Skin of body (tissue), 2 donors: ENCODE measurements around the gene PSMB2. TPM values are rescaled to one million over a fixed set of nuclear protein-coding genes. Genes with fewer than 3 reads are reported as not detected.

ENCODE experiments used
- DNase-seq: peaks from one replicate; lab custom pipeline; 2025; lab: John Stamatoyannopoulos, UW
- total RNA-seq: library from RNA; depleted of rRNA; stranded (reverse); fragments of >200 nt; gene quantifications from one replicate; pipeline ENCODE4 v1.2.3, GENCODE V29; 2014

PSMB2 gene
- total RNA-seq, 1 donor from 2014 or later, result 15.1 TPM

GRCh38 chr1:35642471-35642955 is 1.2 kb upstream of the PSMB2 start:
- DNase-seq, result no peak

GRCh38 chr1:35640380-35641232 is 720 bp downstream of the PSMB2 start:
- no peak for DNase-seq

- DNase-seq, result no peak
These were observed 3.9 kb downstream of the PSMB2 start for GRCh38 chr1:35637401-35637809.

- DNase-seq, result no peak
These were observed 7.8 kb downstream of the PSMB2 start for GRCh38 chr1:35633547-35633946.

DNA sequence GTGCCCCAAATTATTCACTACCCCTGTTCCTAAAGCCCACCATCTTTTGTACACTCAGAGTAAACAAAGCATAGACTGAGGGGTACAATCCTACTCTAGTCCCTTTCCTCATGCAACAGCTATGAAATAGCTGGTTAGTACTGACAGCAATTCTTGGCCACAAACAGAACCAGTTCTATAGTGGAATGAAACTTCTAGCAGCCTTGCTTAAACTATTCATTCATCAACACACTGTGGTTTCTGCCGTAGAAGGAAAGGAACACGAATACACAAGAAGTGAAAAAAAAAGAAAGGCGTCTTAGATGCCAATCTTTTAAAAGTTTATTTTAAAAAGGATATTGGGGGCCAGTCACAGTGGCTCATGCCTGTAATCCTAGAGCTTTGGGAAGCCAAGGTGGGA is 9.9 kb downstream of the PSMB2 start:
- DNase-seq, result no peak

DNA sequence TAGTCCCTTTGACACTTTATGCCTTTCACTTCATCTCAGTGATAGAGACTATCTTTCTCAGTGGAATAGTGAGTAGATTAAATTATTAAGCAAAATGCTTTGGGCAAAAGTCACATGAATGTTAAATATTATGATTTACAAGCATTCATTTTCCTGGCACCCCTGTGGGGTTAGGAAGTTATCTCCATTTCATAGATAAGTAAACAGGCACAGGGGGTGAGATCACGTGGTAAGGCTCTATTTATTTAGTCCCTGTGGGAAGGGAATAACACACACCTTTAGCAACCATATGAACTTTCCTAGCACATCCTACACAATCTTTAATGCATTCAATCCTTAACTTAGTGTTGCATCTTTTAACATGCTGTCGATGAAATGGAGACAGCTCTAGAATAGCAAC is 12.3 kb downstream of the PSMB2 start:
- no peak for DNase-seq

GRCh38 chr1:35623832-35624231 is 17.5 kb downstream of the PSMB2 start:
- DNase-seq, result no peak

- no peak for DNase-seq
These were observed 18.7 kb downstream of the PSMB2 start for GRCh38 chr1:35622510-35623178.

DNA sequence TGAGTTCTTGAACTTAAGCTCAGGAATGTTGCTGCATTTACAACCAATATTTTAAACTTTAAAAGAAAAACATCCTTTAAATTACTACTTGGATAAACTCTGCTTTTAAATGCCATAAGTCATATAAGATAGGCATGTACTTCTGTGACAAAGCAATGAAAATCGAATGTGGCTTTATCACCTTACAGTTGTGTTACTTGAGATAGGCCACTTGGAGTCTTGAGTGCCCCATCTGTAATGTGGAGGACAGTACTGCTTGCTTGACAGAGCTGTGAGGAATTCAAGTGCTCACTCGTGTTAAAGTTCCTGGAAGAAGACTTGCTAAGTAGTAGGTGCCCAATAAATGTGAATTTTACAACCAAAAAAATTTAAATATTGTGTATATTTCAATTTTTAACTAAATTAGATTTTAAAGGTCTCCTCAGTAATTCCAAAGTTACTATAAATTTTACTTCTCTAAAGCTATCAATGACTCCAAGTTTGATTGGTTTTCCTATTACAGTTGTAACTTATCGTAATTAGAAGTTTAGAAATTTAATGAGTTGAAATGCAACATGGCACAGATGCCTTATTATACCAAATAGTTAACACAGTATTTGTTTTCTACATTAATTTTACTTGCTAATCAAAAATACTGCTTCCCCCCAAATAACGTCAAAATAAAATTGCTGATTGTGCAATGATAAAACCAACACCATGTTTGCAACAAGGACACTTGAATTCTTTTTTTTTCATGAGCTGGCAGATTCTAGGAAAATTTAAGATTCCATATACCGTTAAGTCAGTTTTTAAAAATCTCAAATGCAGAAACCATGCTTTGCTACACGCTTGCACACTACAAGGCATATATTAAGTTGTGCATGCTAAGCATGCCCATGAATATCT is 21.8 kb downstream of the PSMB2 start:
- no peak for DNase-seq

- DNase-seq, result no peak
These were observed 25.9 kb downstream of the PSMB2 start for GRCh38 chr1:35615440-35615839.

DNA sequence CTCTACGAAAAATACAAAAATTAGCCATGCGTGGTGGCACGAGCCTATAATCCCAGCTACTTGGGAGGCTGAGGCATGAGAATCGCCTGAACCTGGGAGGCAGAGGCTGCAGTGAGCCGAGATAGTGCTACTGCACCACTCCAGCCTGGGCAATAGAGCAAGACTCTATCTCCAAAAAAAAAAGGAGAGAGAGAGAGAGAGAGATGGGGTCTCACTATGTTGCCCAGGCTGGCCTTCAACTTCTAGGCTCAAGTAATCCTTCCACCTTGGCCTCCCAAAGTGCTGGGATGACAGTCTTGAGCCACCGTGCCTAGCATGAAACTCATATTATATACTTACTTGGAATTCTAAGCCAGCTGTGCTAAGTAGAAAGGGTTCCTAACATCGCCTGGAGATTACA is 29.7 kb downstream of the PSMB2 start:
- DNase-seq, result no peak

DNA sequence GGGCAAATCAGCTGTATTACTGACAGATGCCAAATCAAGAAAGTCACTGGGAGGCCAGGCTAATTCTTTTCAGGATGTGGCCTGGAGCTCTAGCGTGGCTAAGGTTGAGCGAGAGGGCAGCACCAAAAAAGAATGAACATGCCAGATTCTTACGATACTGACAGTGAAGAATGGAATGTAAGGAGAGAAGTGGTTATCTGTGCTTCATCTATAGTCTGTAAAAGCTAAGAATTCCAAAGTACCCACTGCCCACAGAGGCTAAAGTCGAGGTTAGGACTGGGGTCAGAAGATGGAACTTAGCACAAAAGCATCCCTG is 35.5 kb downstream of the PSMB2 start:
- DNase-seq, result no peak

DNA sequence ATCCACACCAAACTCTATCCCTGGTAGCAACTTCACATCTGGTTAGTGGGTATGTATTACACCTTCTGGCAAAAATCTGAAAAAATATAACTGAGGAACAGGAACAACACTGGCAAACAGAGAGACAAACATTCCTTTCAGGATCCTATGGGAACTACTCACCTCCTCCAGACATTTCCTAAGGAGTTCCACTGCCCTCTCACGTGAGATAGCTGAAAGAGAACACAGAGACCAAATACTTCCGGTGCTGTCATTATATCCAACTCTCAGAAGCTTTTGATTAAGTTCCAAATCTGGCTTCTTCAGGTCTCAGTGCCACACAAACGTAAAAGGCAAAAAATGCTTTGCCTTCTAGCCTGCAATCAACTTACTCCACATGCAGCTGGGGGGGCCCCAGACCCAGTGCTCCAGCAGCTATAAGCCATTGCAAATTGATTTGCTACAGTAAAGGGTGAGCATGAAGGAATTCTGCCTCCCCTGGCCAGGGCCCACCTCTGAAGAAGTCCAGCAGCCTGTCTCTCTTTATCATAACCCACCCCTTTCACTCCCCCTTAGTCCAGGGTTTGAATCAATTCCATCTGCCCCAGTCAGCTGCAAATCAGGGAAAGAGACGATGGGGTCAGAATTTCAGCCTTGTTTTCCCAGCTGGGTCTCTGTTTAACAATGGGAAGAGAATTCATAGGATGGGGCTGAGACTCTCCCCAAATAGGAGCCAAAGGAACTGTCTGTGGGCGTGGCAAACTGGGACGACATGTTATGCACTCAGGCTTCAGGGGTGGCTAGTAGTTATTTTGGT is 36.1 kb downstream of the PSMB2 start:
- no peak for DNase-seq

DNA sequence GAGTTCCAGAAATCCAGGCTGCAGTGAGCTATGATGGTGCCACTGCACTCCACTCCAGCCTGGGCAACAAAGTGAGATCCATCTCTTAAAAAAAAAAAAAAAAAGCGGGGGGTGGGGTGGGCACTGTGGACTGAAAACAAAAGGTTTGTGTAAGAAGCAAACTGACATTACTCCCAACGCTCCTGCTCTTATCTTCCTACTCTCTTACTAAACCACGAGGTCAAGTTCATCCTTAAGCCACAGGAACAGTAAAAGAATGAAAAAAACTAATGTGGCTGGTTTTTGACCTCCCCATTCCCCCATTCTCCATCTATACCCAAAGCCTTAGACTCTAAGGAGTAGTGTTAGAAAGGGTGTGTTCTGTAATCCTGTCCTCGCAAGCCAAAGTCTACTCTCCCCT is 37.4 kb downstream of the PSMB2 start:
- DNase-seq, result no peak

GRCh38 chr1:35603468-35603867 is 37.9 kb downstream of the PSMB2 start:
- no peak for DNase-seq

DNA sequence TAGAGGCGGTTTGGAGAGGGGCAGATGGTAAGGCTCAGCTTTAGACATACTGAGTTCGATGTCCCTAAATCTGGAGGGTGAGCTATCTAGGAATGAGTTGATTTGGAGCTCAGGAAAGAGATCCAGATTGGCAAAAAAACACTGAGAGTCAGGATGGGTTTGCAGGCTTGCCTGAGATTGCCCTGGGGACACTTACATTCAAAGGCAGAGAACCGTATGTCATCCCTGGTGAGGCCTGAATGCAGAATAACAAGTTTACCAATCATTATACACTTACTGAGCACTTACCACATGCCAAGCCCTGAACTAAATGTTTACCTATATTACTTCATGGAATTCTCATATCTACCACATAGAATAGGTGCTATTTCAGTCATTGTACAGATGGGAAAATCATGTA is 40.7 kb downstream of the PSMB2 start:
- no peak for DNase-seq

- DNase-seq, result no peak
These were observed 41.9 kb downstream of the PSMB2 start for GRCh38 chr1:35599411-35599810.

GRCh38 chr1:35598895-35599294 is 42.4 kb downstream of the PSMB2 start:
- no peak for DNase-seq

GRCh38 chr1:35597870-35598269 is 43.5 kb downstream of the PSMB2 start:
- no peak for DNase-seq

DNA sequence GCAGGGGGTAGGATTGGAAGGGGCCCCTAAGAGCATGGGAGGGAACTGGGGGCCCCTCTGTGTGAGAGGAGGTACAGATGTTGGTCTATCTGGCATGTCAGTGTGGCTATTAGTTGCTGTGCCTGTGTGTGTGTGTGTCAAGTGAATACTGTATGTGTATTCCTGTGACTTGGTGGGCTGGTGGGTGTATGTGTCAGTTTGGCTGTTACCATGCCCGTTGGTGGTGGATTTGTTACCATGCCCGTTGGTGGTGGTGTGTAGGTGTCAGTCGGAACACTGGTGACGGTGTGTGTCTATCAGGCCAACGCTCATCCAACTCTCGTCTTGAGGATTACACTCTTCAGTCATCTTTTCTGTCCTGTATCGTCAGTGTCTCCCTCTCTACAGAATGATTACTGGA is 45.6 kb downstream of the PSMB2 start:
- DNase-seq, result no peak
